GM21723 (cell line): ENCODE measurements around the gene TMEM132D.
"Not testable (repeated sequence)": the region's sequence is repeated elsewhere in the genome, so short reads cannot be mapped to it uniquely, and the experiment has no call there.

ENCODE experiments used
- ATAC-seq: cut with Tn5 transposase; IDR thresholded peaks from one replicate; pipeline ENCODE4 v1.9.1; 2021; ENCODE audit warnings: mild to moderate bottlenecking, moderate library complexity; ENCODE audit not compliant: unreplicated experiment

TMEM132D gene

GRCh38 chr12:129203456-129203855 lies 700.4 kb downstream of the TMEM132D start:
- no peak for ATAC-seq

GRCh38 chr12:129202109-129202814 lies 701.6 kb downstream of the TMEM132D start:
- ATAC-seq, result no peak

GRCh38 chr12:129201029-129201428 lies 702.8 kb downstream of the TMEM132D start:
- ATAC-seq, result no peak

- ATAC-seq, result no peak
These were observed 703.2 kb downstream of the TMEM132D start for GRCh38 chr12:129200576-129200975.

DNA sequence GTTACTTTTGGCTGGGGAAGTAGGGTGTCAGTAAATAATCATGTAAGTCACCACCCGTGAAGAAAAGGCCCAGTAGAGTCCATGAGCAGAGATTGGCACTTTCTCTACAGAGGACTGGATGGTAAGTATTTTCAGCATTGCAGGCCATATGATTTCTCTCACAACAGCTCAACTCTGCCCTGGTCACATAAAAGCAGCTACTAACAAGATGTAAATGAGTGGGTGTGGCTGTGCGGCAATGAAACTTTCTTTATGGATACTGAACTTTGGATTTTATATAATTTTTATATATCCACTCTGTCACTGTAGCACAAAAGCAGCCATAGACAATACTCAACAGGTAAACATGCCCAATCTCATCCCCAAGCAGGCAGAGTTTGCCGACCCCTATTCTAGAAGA lies 706.9 kb downstream of the TMEM132D start:
- ATAC-seq, result no peak

GRCh38 chr12:129195081-129195480 lies 708.7 kb downstream of the TMEM132D start:
- ATAC-seq, result no peak

GRCh38 chr12:129193263-129193871 lies 710.5 kb downstream of the TMEM132D start:
- no peak for ATAC-seq

GRCh38 chr12:129190827-129191226 lies 713.0 kb downstream of the TMEM132D start:
- ATAC-seq, result no peak

- not testable (repeated sequence) for ATAC-seq
These were observed 713.9 kb downstream of the TMEM132D start for GRCh38 chr12:129189879-129190278.

- no peak for ATAC-seq
These were observed 716.9 kb downstream of the TMEM132D start for GRCh38 chr12:129186952-129187351.

GRCh38 chr12:129185855-129186254 lies 718.0 kb downstream of the TMEM132D start:
- no peak for ATAC-seq

- ATAC-seq, result no peak
These were observed 719.5 kb downstream of the TMEM132D start for GRCh38 chr12:129184127-129184928.

DNA sequence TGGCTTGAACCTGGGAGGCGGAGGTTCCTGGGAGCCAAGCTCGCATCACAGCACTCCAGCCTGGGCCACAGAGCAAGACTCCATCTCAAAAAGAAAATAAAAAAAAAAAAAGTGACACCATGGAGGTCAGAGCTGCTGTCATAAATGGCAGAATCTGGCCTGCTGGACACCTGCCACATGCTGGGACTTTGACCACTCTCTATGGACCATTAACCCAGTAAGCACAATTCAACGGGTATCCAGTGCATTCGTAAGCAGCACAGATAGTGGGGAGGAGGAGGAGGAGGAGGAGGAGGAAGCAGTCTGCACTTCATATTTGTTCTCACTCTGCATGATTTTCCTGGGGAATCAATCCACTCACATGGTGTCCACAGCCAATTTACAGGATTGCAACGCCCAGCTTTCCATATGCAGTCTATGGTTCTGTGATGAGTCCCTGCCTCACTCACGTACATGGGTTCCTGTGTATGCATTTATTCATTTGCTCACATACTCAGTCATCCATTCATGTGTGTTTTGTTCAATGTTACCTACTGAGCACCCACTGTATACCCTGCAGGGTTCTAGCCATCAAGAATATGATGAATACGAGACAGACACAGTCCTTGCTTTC lies 723.8 kb downstream of the TMEM132D start:
- no peak for ATAC-seq

- no peak for ATAC-seq
These were observed 733.9 kb downstream of the TMEM132D start for GRCh38 chr12:129169928-129170327.

DNA sequence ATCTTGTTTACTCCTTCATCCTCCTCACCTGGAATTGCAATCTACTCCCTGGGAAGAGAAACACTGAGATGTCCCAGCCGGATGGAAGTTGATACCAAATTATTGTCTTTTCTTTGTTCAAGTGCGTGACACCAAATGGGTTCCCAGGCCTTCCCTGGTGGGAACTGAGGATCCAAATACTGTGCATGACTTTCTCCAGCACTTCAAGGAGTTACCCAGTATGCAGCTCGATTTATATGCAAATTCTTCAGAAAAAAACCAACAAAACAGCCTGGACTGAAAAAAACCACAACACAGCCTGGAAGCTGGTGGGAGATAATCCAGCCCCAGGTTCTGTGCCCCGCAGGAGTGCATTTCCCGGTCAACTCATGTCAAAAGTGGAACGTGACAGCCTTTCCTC lies 740.0 kb downstream of the TMEM132D start:
- no peak for ATAC-seq

GRCh38 chr12:129163461-129163860 lies 740.4 kb downstream of the TMEM132D start:
- ATAC-seq, result no peak

DNA sequence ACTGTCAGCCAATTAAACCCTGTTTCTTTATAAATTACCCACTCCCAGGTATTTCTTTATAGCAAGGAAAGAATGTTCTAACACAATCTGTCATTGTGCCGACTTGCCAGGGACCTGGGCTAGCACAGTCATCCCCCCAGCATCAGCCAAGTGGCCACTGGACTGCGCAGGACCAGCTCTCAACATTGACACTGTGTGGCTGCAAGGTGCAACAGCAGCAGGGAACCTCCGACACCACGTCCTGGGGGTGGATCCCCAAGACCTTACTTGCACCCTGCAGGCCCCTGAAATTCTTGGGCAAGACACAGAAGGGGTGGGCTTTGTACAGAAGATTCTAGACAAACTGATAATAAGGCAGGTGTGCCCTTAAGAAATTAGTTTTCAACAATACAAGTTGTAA lies 741.0 kb downstream of the TMEM132D start:
- no peak for ATAC-seq

DNA sequence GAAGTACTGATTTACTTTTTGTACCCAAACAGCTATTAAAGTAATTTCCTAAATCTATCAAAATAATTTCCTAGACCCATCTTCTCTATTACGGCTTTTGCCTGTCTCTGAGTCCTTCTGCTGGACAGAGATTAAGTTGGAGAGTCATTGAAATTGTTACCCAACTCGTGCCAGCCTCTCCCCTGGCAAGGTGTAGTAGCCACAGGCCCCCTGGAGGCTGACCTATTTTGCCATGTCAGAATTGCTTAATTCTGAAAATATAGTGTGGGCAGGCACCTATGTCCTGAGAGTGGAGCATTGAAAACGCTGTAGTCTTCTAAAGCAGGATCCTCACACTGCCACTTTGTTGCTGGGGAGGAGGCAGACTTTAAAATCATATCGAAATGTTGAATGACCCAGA lies 742.3 kb downstream of the TMEM132D start:
- ATAC-seq, result no peak

DNA sequence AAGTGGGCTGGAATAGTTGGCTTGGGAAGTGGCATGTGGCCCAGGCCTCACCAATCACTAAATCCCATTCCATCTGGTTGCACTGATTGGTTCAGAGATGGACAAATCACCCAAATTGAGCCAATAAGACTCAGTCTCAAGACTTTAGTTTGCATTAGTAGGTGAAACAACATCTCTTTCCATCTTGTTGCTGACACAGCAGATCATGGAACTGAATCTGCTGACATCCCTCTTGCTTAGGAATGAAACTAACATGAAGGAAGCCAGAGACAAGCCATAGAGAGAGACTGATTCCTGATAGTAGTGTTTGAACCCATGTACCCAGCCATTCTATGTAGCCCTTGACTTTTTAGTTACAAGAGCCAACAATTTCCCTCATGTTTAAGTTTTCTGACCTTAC lies 743.5 kb downstream of the TMEM132D start:
- no peak for ATAC-seq

- ATAC-seq, result no peak
These were observed 751.3 kb downstream of the TMEM132D start for GRCh38 chr12:129152351-129153104.

DNA sequence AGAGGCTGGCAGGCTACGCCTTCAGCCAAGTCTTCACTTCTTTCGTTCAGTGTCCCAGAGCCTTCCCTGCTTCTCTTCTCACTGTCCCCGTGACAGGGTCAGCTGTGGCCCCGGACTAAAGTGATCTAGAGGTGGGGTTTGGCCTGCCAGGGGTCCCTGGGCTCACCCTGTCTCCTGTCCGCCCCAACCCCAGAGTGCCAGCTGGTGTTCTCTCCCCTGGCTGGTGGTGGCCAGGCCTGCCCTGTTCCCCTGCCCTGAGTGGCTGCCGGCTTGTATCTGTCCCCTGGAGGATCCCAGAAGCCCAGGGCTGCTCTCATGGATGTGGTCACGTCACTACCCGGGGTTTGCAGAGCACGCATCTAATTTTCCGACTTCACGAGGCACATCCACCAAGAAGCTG lies 753.1 kb downstream of the TMEM132D start:
- ATAC-seq, result no peak
